ENCODE measurements around the gene FLT4.

- TF ChIP-seq EP300 (IDR thresholded peaks at IDR 0.05) (no peak), CTCF (IDR thresholded peaks at IDR 0.05) (no peak), POLR2A (IDR thresholded peaks at IDR 0.05) (no peak)
These were observed 62.5 kb downstream of the FLT4 start for GRCh38 chr5:180586870-180587269.

Measured in ovary (tissue), 3 donors.